Mesendoderm (in vitro differentiated cells): ENCODE measurements around the gene FANK1.

ENCODE experiments used
- DNase-seq: peaks from one replicate; pipeline ENCODE4 v3.0.0; 2013
- H2AK5ac ChIP-seq: 2 replicates; pipeline ENCODE4 v1.6.1; 2013; ENCODE audit warnings: low read length, inconsistent platforms
- H2BK120ac ChIP-seq: 2 replicates; pipeline ENCODE4 v1.6.1; 2013; ENCODE audit warnings: low read depth, mild to moderate bottlenecking, low read length, moderate library complexity, mixed read lengths
- H2BK15ac ChIP-seq: replicated peaks from 2 replicates; pipeline ENCODE4 v1.6.1; 2013; ENCODE audit warnings: low read depth, mild to moderate bottlenecking, moderate library complexity
- H2BK5ac ChIP-seq: 2 replicates; pipeline ENCODE4 v1.6.1; 2013; ENCODE audit warnings: low read length, inconsistent platforms
- H3K18ac ChIP-seq: 2 replicates; pipeline ENCODE4 v1.6.1; 2013; ENCODE audit warnings: mild to moderate bottlenecking, low read length, mixed read lengths
- H3K23ac ChIP-seq: one replicate; pipeline ENCODE4 v1.6.1; 2013; ENCODE audit warnings: low read length
- H3K27ac ChIP-seq: 2 replicates; pipeline ENCODE4 v1.5.1; 2013; ENCODE audit warnings: low read depth, mild to moderate bottlenecking, inconsistent platforms, low read length, moderate library complexity
- H3K27me3 ChIP-seq: 2 replicates; pipeline ENCODE4 v1.6.1; 2013; ENCODE audit warnings: low read length, control low read depth, mild to moderate bottlenecking, inconsistent platforms; ENCODE audit not compliant: insufficient read depth, poor library complexity
- H3K36me3 ChIP-seq: 2 replicates; pipeline ENCODE4 v1.6.1; 2013; ENCODE audit warnings: low read length, inconsistent platforms; ENCODE audit not compliant: control insufficient read depth, insufficient read depth
- H3K4ac ChIP-seq: one replicate; pipeline ENCODE4 v1.6.1; 2013; ENCODE audit warnings: low read depth, mild to moderate bottlenecking, low read length, moderate library complexity
- H3K4me1 ChIP-seq: 2 replicates; pipeline ENCODE4 v1.6.1; 2013; ENCODE audit warnings: low read depth, low read length, inconsistent platforms; ENCODE audit not compliant: control insufficient read depth
- H3K4me2 ChIP-seq: 2 replicates; pipeline ENCODE4 v1.6.1; 2013; ENCODE audit warnings: low read length
- H3K4me3 ChIP-seq: 2 replicates; pipeline ENCODE4 v1.5.1; 2013; ENCODE audit warnings: mild to moderate bottlenecking, low read length
- H3K56ac ChIP-seq: one replicate; pipeline ENCODE4 v1.6.1; 2013; ENCODE audit warnings: low read length
- H3K79me1 ChIP-seq: 2 replicates; pipeline ENCODE4 v1.6.1; 2013; ENCODE audit warnings: low read length, inconsistent platforms
- H3K79me2 ChIP-seq: 2 replicates; pipeline ENCODE4 v1.6.1; 2013; ENCODE audit warnings: mild to moderate bottlenecking, low read length; ENCODE audit not compliant: control insufficient read depth, insufficient read depth
- H3K9ac ChIP-seq: 2 replicates; pipeline ENCODE4 v1.6.1; 2013; ENCODE audit warnings: low read length, inconsistent platforms
- H4K5ac ChIP-seq: one replicate; pipeline ENCODE4 v1.6.1; 2013; ENCODE audit warnings: low read length
- H4K8ac ChIP-seq: one replicate; pipeline ENCODE4 v1.6.1; 2013; ENCODE audit warnings: low read depth, mild to moderate bottlenecking, control low read depth, low read length, moderate library complexity
- WGBS: extraction: QIAGEN DNeasy Blood & Tissue Kit; methylation state at CpG from one replicate; pipeline ENCODE4 v1.1.7; 2013; ENCODE audit warnings: low lambda C conversion rate, missing lambda C conversion rate; ENCODE audit not compliant: insufficient coverage; ENCODE audit errors: extremely low coverage; 5-methylcytosine and 5-hydroxymethylcytosine counted together

Gene FANK1

GRCh38 chr10:125982260-125982948 lies 86.0 kb downstream of the FANK1 start:
- H3K27ac ChIP-seq: no peak overlapping the region
- no peaks in the 10 kb centered on the region for H3K27me3 ChIP-seq
- DNase-seq: peak; percentile 80
- H3K4me1 ChIP-seq: no peaks in the 10 kb centered on the region
- no peaks in the 10 kb centered on the region for H3K79me1 ChIP-seq
- no peak overlapping the region for H3K56ac ChIP-seq
- no peak overlapping the region for H4K8ac ChIP-seq
- no peak overlapping the region for H2BK5ac ChIP-seq
- H2BK15ac ChIP-seq: no peak overlapping the region
- no peaks in the 10 kb centered on the region for H3K36me3 ChIP-seq
- H3K23ac ChIP-seq: no peak overlapping the region
- no peak overlapping the region for H2BK120ac ChIP-seq
- H3K4me2 ChIP-seq: no peak overlapping the region
- H3K9ac ChIP-seq: no peak overlapping the region
- no peak overlapping the region for H2AK5ac ChIP-seq
- no CpG with 5 or more reads among the region's 6 CpGs for WGBS
- H3K79me2 ChIP-seq: no peaks in the 10 kb centered on the region
- H3K18ac ChIP-seq: no peak overlapping the region
- H3K4ac ChIP-seq: no peak overlapping the region
- no peak overlapping the region for H4K5ac ChIP-seq
- no peak overlapping the region for H3K4me3 ChIP-seq

- no peak overlapping the region for H3K4me2 ChIP-seq
- WGBS: no CpG with 5 or more reads among the region's 6 CpGs
- no peaks in the 10 kb centered on the region for H3K27me3 ChIP-seq
- no peak overlapping the region for H4K5ac ChIP-seq
- H3K18ac ChIP-seq: no peak overlapping the region
- no peak overlapping the region for H2BK120ac ChIP-seq
- H2BK5ac ChIP-seq: no peak overlapping the region
- no peak overlapping the region for H3K56ac ChIP-seq
- DNase-seq: no peak
- H3K23ac ChIP-seq: no peak overlapping the region
- H2AK5ac ChIP-seq: no peak overlapping the region
- no peaks in the 10 kb centered on the region for H3K79me2 ChIP-seq
- no peaks in the 10 kb centered on the region for H3K4me1 ChIP-seq
- H3K27ac ChIP-seq: no peak overlapping the region
- no peaks in the 10 kb centered on the region for H3K36me3 ChIP-seq
- H3K4ac ChIP-seq: no peak overlapping the region
- H3K79me1 ChIP-seq: no peaks in the 10 kb centered on the region
- no peak overlapping the region for H3K4me3 ChIP-seq
- no peak overlapping the region for H2BK15ac ChIP-seq
- H4K8ac ChIP-seq: no peak overlapping the region
- H3K9ac ChIP-seq: no peak overlapping the region
Observed at GRCh38 chr10:125983161-125983560, 86.8 kb downstream of the FANK1 start.

GRCh38 chr10:125983656-125984055 lies 87.3 kb downstream of the FANK1 start:
- Histone ChIP-seq H3K4me2 (no peak overlapping the region), H3K36me3 (no peaks in the 10 kb centered on the region), H2AK5ac (no peak overlapping the region), H3K56ac (no peak overlapping the region), H3K79me1 (no peaks in the 10 kb centered on the region), H3K4ac (no peak overlapping the region), H4K8ac (no peak overlapping the region), H3K27ac (no peak overlapping the region), H2BK120ac (no peak overlapping the region), H3K27me3 (no peaks in the 10 kb centered on the region), H3K79me2 (no peaks in the 10 kb centered on the region), H3K18ac (no peak overlapping the region), H2BK15ac (no peak overlapping the region), H3K23ac (no peak overlapping the region), H4K5ac (no peak overlapping the region), H2BK5ac (no peak overlapping the region), H3K4me1 (no peaks in the 10 kb centered on the region), H3K4me3 (no peak overlapping the region), H3K9ac (no peak overlapping the region)
- DNase-seq: peak; percentile 18
- WGBS: no CpG with 5 or more reads among the region's 5 CpGs

DNA sequence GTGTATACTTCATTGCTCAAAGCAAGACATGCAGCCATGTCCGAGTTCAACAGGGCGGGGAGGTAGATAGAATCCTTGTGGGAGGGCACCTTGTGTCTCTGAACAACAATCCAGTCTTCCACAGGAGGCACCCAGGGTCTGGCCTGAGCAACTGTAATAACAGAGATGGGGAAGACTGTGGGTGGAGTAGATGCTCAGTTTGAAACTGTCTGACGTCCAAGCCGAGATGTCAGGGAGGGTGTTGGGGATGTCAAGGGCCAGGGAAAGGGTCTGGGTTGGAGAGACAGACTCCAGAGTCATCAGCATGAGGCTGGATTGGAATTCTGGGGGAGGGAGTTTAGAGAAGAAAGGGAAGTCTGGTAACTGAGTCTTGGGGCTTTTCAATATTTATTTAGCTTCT lies 88.0 kb downstream of the FANK1 start:
- no peaks in the 10 kb centered on the region for H3K27me3 ChIP-seq
- no peak overlapping the region for H4K5ac ChIP-seq
- H3K18ac ChIP-seq: no peak overlapping the region
- H4K8ac ChIP-seq: no peak overlapping the region
- no peak overlapping the region for H3K27ac ChIP-seq
- no peak overlapping the region for H2BK120ac ChIP-seq
- no peak overlapping the region for H3K9ac ChIP-seq
- no peaks in the 10 kb centered on the region for H3K79me2 ChIP-seq
- H2AK5ac ChIP-seq: no peak overlapping the region
- H3K79me1 ChIP-seq: no peaks in the 10 kb centered on the region
- no peak for DNase-seq
- no peak overlapping the region for H3K23ac ChIP-seq
- H3K4me1 ChIP-seq: no peaks in the 10 kb centered on the region
- no peak overlapping the region for H2BK5ac ChIP-seq
- no CpG with 5 or more reads among the region's 4 CpGs for WGBS
- no peak overlapping the region for H3K56ac ChIP-seq
- H2BK15ac ChIP-seq: no peak overlapping the region
- H3K4me3 ChIP-seq: no peak overlapping the region
- H3K4ac ChIP-seq: no peak overlapping the region
- H3K36me3 ChIP-seq: no peaks in the 10 kb centered on the region
- no peak overlapping the region for H3K4me2 ChIP-seq

DNA sequence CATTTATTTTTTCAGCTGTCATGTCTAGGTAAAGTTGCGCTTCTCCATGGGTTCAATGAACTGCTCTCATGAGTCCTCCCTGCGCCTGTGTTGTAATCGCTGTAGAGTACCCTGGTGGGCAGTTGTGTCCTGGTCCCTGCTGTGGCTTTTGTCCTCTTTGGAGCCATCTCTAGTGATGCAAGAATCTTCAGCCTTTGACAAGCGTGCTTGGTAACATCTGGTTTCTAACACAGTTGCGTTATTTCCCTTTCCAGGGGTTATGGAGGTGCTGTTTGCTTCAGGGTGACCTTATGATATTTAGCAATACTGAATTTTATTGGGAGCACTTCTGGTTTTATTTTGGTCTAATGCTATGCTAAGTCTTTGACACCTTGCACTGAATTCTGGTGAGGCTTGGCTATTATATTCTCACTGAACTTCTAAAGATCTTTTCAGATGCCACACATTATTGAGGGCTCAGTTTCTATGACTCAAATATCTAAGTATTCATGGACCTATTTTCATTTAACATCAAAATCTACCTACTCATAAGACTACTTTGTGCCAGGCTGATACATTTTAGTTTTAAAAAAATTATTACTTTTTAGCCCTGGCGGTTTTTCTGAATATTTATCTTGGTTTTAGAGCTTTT lies 88.6 kb downstream of the FANK1 start:
- DNase-seq: no peak

More for the DNA sequence above, 88.6 kb downstream of the FANK1 start:
- Histone ChIP-seq H2BK120ac (no peak overlapping the region), H3K4me3 (no peak overlapping the region), H3K23ac (no peak overlapping the region), H3K4ac (no peak overlapping the region), H2BK5ac (no peak overlapping the region), H3K4me1 (no peaks in the 10 kb centered on the region), H4K8ac (no peak overlapping the region), H3K56ac (no peak overlapping the region), H3K4me2 (no peak overlapping the region), H3K36me3 (no peaks in the 10 kb centered on the region), H2BK15ac (no peak overlapping the region), H4K5ac (no peak overlapping the region), H3K27ac (no peak overlapping the region), H3K79me1 (no peaks in the 10 kb centered on the region), H3K27me3 (no peaks in the 10 kb centered on the region), H3K18ac (no peak overlapping the region), H2AK5ac (no peak overlapping the region), H3K79me2 (no peaks in the 10 kb centered on the region), H3K9ac (no peak overlapping the region)
- WGBS: no CpG with 5 or more reads among the region's 6 CpGs
